Motor neuron (in vitro differentiated cells): Measurements from ENCODE around the gene NEURL3. TPM values are rescaled to one million over a fixed set of nuclear protein-coding genes. Genes with fewer than 3 reads are reported as not detected.

Source experiments
- ATAC-seq, 8 experiments: fragments of 200-7000 bp; cut with Tn5 transposase; replicated peaks in 6 of 8; 2 replicates each; pipeline ENCODE4 v1.8.0; 2021; ENCODE audit warnings: mild to moderate bottlenecking in 8 of 8, moderate library complexity in 8 of 8
- H3K27ac ChIP-seq, 2 donors: fragments of 250-450 bp; sonication (Bioruptor Pico); 2 replicates each; pipeline ENCODE4 v1.9.0; 2021; ENCODE audit warnings: antibody characterized with exemption in 2 of 2, mild to moderate bottlenecking in 2 of 2, moderate library complexity in 1 of 2
- H3K4me1 ChIP-seq, 2 donors: fragments of 250-450 bp; sonication (Bioruptor Pico); replicated peaks in 1 of 2; 2 replicates each; pipeline ENCODE4 v1.6.1; 2021; ENCODE audit warnings: antibody characterized with exemption in 2 of 2, mild to moderate bottlenecking in 2 of 2, moderate library complexity in 1 of 2
- H3K4me3 ChIP-seq, 5 donors: fragments of 250-450 bp; sonication (Bioruptor Pico); 2 replicates each; pipeline ENCODE4 v1.9.0; 2021; ENCODE audit warnings: antibody characterized with exemption in 5 of 5, mild to moderate bottlenecking in 5 of 5, moderate library complexity in 4 of 5
- WGBS, 10 experiments: fragments of 450-650 bp; shearing (Covaris generic); methylation state at CpG; one replicate each; pipeline ENCODE4 v1.0.0; 2022; 5-methylcytosine and 5-hydroxymethylcytosine counted together
- in situ Hi-C, 9 experiments: fragments of 400-800 bp; cut with MboI; loops; one replicate each; pipeline ENCODE4 v1.15.0; 2021; ENCODE audit warnings: low sequenced_read_pairs in 9 of 9, low pct_unique_long_range_greater_than_20kb in 2 of 9; ENCODE audit not compliant: unreplicated experiment in 9 of 9
- total RNA-seq, 8 experiments: library from RNA; unstranded; fragments of 300-600 nt; gene quantifications; 2 replicates each; pipeline versions ENCODE4 v1.2.3 to v1.2.4, GENCODE V29; 2022

Gene NEURL3
- total RNA-seq, 8 experiments from 2014 or later: 0.13 to 0.52 (median 0.17) TPM; not detected in 4

GRCh38 chr2:96548558-96549465, 43.7 kb upstream of the NEURL3 start:
- no peak overlapping the region for H3K27ac ChIP-seq
- no peak overlapping the region for H3K4me3 ChIP-seq
- 67 to 97% (median 90%) methylated on average over 2 to 8 of the region's 24 CpGs; no CpG with 5 or more reads in 5 of the 10 experiments for WGBS, 10 experiments
- ATAC-seq: no peak
- in situ Hi-C loops: no loop called here
- peaks cover 5 to 6% of the 10 kb centered on the region in 2 donors for H3K4me1 ChIP-seq

- Histone ChIP-seq H3K4me1 (peaks cover 5 to 6% of the 10 kb centered on the region in 2 donors), H3K4me3 (no peak overlapping the region), H3K27ac (no peak overlapping the region)
- ATAC-seq: peak; percentile 4 to 85 (median 72)
- in situ Hi-C loops: no loop called here
- WGBS, 10 experiments: 0 to 84% (median 9%) methylated on average over 1 to 6 of the region's 6 CpGs; no CpG with 5 or more reads in 1 of the 10 experiments
Observed at GRCh38 chr2:96547731-96548171, 42.6 kb upstream of the NEURL3 start.

GRCh38 chr2:96547203-96547641, 42.1 kb upstream of the NEURL3 start:
- WGBS, 10 experiments: 39 to 92% (median 60%) methylated on average over 1 to 3 of the region's 7 CpGs; no CpG with 5 or more reads in 5 of the 10 experiments
- ATAC-seq: peak in 4 of 8 experiments; percentile 15 to 47 (median 40)
- Histone ChIP-seq H3K27ac (no peak overlapping the region), H3K4me1 (peaks cover 5 to 6% of the 10 kb centered on the region in 2 donors), H3K4me3 (no peak overlapping the region)
- in situ Hi-C loops: no loop called here

GRCh38 chr2:96546797-96547196, 41.6 kb upstream of the NEURL3 start:
- H3K4me3 ChIP-seq: no peak overlapping the region
- in situ Hi-C loops: no loop called here
- 81 to 100% (median 89%) methylated on average over 1 to 5 of the region's 8 CpGs; no CpG with 5 or more reads in 6 of the 10 experiments for WGBS, 10 experiments

GRCh38 chr2:96546321-96546720, 41.2 kb upstream of the NEURL3 start:
- ATAC-seq: no peak
- H3K4me3 ChIP-seq: no peak overlapping the region
- no peak overlapping the region for H3K27ac ChIP-seq
- 79 to 100% (median 100%) methylated on average over 1 to 3 of the region's 5 CpGs; no CpG with 5 or more reads in 6 of the 10 experiments for WGBS, 10 experiments
- in situ Hi-C loops: no loop called here
- peaks cover 5 to 6% of the 10 kb centered on the region in 2 donors for H3K4me1 ChIP-seq

More at GRCh38 chr2:96546797-96547196, 41.6 kb upstream of the NEURL3 start:
- Histone ChIP-seq H3K27ac (no peak overlapping the region), H3K4me1 (peaks cover 5 to 6% of the 10 kb centered on the region in 2 donors)
- no peak for ATAC-seq

- in situ Hi-C loops: no loop called here
- Histone ChIP-seq H3K4me3 (no peak overlapping the region), H3K27ac (no peak overlapping the region), H3K4me1 (peaks cover 2 to 13% of the 10 kb centered on the region in 2 donors)
- WGBS, 10 experiments: 80 to 100% (median 92%) methylated on average over 1 to 3 of the region's 8 CpGs; no CpG with 5 or more reads in 3 of the 10 experiments
- no peak for ATAC-seq
Observed at GRCh38 chr2:96542357-96542977, 37.3 kb upstream of the NEURL3 start.

- peaks cover 2 to 11% of the 10 kb centered on the region in 2 donors for H3K4me1 ChIP-seq
- in situ Hi-C loops: no loop called here
- no peak for ATAC-seq
- no peak overlapping the region for H3K27ac ChIP-seq
- WGBS, 10 experiments: 43 to 92% (median 82%) methylated on average over 2 to 3 of the region's 4 CpGs; no CpG with 5 or more reads in 6 of the 10 experiments
- no peak overlapping the region for H3K4me3 ChIP-seq
Observed at GRCh38 chr2:96541398-96542152, 36.4 kb upstream of the NEURL3 start.

- peaks cover 2 to 11% of the 10 kb centered on the region in 2 donors for H3K4me1 ChIP-seq
- in situ Hi-C loops: no loop called here
- ATAC-seq: peak in 2 of 8 experiments; percentile 4 to 8
- no peak overlapping the region for H3K4me3 ChIP-seq
- no peak overlapping the region for H3K27ac ChIP-seq
- 0 to 80% (median 44%) methylated on average over 1 to 4 of the region's 5 CpGs; no CpG with 5 or more reads in 3 of the 10 experiments for WGBS, 10 experiments
Observed at GRCh38 chr2:96540136-96540535, 35.0 kb upstream of the NEURL3 start.

- in situ Hi-C loops: no loop called here
- no peak overlapping the region for H3K4me3 ChIP-seq
- ATAC-seq: no peak
- H3K4me1 ChIP-seq: peaks cover 2 to 11% of the 10 kb centered on the region in 2 donors
- H3K27ac ChIP-seq: no peak overlapping the region
- WGBS, 10 experiments: 50 to 100% (median 89%) methylated on average over 1 to 5 of the region's 9 CpGs; no CpG with 5 or more reads in 6 of the 10 experiments
Observed at GRCh38 chr2:96539215-96539920, 34.2 kb upstream of the NEURL3 start.

GRCh38 chr2:96538487-96539214, 33.5 kb upstream of the NEURL3 start:
- in situ Hi-C loops: no loop called here
- Histone ChIP-seq H3K4me1 (peaks cover 2 to 11% of the 10 kb centered on the region in 2 donors), H3K27ac (no peak overlapping the region), H3K4me3 (peak overlapping the region in 3 of 5 donors; percentile 58 to 71 (median 64))
- WGBS, 10 experiments: 0 to 100% (median 37%) methylated on average over 2 to 3 of the region's 24 CpGs; no CpG with 5 or more reads in 7 of the 10 experiments
- ATAC-seq: peak in 5 of 8 experiments; percentile 2 to 20 (median 9)

GRCh38 chr2:96537734-96538486, 32.8 kb upstream of the NEURL3 start:
- Histone ChIP-seq H3K4me3 (peak overlapping the region; percentile 53 to 77 (median 64)), H3K4me1 (peaks cover 2 to 11% of the 10 kb centered on the region in 2 donors), H3K27ac (no peak overlapping the region)
- ATAC-seq: peak in 4 of 8 experiments; percentile 0 to 6 (median 2)
- 9 to 47% (median 25%) methylated on average over 2 to 6 of the region's 36 CpGs; no CpG with 5 or more reads in 5 of the 10 experiments for WGBS, 10 experiments
- in situ Hi-C loops: no loop called here
